HG03064 (cell line): ENCODE results near the gene LYSMD3.
A peak's percentile ranks its signal among the peaks of the same experiment; 100 is the strongest.

ENCODE experiments used
- ATAC-seq: cut with Tn5 transposase; IDR thresholded peaks from one replicate; pipeline ENCODE4 v1.9.1; 2021; ENCODE audit warnings: low read depth; ENCODE audit not compliant: unreplicated experiment

LYSMD3 gene

DNA sequence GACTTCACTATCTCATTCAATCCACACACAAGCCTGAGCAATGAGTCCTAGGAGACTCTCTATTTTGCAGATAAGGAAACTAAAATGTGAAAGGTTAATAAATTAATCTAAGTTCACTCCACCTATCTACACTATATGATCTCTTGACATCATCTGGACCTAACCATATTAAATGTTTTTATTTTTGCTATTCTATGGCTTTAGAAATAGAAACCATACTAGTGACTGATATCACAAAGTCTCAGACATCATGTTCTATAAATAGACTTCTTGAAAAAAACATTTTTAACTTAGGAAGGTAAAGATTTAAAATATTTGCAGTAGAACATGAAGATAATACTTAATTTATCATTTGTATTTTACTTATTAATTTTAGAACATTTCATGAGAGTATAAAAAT lies 19.8 kb upstream of the LYSMD3 start:
- no peak for ATAC-seq

DNA sequence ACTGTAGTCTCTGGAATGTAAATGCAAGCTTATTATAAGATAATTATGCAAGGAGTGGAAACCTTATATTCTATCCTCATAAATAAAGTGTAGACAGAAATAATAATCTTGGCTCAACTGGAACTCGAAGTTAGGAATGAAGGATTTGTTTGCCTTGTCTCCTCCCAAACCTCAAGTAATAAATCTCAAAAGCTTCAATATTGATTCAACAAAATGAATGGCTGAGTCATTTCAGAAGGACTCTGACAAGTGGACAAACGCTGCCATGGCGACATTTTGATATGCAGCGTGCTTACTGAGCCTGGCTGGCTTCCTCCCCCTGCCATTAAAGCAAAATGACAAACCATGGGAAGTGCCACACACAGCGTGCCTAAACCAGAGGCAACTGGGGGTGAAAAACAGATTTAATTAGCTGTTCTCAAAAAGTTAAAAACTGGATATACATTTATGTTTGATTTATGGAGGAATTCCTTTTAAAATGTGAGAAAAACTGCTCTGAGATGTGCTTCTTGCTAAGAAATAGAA lies 18.7 kb upstream of the LYSMD3 start:
- ATAC-seq, result no peak

GRCh38 chr5:90547072-90547536 lies 17.7 kb upstream of the LYSMD3 start:
- ATAC-seq, result no peak

DNA sequence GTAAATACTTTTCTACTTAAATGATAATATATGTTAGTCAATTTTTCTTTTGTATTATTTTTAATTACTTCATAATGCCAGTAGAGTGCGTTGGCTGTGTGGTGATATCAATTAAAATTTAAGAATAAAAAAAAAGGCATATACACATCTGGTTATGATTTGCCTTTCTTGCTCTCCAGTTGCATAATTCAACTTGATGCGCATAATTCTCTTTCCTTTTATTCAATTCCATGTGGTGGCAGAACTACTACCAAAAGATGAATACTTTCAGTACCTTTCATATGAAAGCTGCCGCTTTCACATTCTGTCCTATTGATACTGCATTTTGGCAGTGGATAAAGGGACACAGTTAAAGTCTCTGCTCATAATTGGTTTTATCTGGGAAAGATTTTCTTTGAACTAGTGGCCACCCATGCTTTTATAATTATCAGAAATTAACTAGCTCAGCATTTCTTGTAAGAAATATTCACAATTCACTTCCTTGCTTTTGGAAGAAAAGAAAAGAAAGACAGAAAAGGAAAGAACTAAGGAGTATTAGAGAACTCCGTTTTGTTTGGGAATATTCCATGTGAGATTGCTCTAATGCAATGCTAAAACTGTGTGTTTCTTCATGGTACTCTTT lies 16.9 kb upstream of the LYSMD3 start:
- no peak for ATAC-seq

GRCh38 chr5:90545511-90545910 lies 16.1 kb upstream of the LYSMD3 start:
- no peak for ATAC-seq

- ATAC-seq, result no peak
Measured at GRCh38 chr5:90542827-90543519, 13.6 kb upstream of the LYSMD3 start.

DNA sequence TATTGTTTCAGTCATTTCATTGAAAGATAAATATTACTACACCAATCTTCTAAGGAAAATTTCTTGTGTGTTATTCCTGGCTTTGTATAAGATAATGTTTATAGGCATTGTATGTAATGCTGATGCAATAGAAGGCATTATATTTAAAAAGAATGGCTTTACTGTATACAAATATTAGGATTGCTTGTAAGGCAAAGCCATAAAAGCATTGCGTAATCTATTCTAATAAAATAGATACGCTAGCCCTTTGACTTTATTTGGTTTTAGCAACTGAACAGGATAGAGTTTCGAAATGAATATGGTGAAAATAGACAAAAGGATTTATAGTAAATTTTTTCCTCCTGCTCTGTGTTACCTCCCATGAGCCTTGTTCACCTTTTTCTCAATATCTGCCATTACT lies 5.5 kb upstream of the LYSMD3 start:
- no peak for ATAC-seq

DNA sequence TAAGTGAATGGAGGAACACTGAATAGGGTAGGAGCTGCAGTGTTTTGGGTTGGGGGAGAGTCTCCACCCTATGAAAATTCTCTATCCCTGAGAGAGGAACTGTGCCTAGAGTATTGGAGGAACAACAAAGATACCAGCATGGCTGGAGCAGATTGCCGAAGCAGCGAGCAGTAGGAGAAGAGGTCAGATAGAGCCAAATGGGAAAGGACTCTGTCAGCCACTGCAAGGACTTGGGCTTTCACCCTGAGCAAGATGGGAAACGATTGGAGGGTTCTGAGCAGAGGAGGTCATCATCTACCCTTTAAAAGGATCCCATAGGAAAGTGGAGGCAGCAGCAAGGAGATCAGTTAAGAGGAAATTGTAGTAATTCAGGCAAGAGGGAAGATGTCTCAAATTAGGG lies 4.4 kb upstream of the LYSMD3 start:
- ATAC-seq, result no peak

GRCh38 chr5:90530736-90531487 lies 1.5 kb upstream of the LYSMD3 start:
- ATAC-seq, result no peak

DNA sequence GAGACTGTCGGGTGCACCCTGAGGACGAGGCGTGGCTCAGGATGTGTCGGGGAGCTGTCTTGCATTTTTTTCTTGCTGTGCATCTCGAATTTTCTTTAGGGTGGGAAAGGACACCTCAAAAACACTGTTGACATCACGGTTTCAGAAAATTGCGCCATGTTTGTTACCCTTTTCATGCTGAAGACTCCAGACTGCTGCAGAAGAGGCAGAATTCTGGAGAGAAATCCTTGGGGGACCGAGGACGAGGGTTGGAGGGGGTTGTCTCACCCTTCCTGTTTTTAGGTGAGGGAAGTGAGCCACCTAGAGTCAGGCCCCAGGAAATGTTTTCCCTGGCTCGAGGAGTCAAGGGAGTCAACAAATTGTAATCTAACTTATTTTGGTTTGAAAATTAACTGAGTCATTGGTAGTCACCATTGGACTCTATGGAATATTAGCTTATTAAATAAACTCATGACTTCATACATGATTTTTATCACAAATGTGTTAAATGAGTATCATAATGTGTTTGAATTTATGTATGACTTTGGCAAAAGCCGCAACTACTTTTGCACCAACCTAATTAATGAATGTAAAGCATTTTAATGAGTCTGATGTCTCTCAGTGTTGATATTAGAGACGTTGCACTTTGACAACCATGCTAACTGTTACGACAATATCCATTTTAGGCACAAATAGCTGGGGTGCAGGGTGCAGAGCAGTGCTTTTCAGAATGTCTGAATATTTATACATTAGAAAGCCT lies 724 bp upstream of the LYSMD3 start:
- ATAC-seq, result peak; percentile 55

DNA sequence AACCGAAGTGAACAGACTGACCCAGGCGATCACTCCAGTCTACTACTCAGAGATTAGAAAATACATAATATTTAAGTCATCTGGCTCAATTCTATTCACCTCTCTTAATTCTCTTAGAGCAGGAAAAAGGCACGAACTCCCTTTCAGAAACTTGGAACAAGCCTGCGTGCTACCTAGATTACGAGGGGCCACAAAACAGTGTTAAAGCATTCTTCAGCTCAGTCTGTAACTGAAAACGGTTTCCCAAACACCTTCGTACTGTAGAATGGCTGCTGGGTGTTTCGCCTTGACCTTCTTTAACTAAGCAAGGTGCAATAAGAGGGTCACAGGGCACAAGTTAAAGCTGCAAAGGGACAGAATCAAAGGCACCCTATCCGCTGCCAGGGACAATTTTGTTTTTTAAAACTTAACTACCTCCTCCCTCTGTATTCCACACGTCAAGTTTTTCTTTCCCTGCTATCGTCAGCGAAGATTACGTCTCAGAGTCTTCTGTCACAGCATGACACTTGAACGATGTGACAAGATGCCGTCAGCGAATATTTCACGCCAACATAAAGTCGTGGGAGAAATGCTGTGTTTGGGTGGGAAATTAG lies 687 bp downstream of the LYSMD3 start:
- no peak for ATAC-seq

DNA sequence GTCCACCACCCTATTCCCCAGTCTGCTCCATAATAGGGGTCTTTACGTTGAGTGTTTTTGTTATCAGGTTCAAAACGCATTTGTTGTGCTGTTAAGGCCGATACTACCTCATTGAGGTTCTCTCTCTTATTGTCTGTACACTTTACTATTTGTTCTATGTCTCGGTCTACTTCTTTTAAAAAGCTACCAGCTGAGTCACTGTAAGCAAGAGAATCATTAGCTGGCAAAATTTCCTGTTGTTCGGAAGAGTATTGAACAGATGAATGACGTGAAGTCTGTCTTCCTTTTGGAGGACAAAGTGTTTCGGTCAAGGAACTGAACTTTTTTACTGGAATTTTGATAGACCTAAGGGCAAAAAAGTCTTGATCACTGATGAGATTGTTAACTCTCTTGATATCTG lies 10.3 kb downstream of the LYSMD3 start:
- ATAC-seq, result no peak

DNA sequence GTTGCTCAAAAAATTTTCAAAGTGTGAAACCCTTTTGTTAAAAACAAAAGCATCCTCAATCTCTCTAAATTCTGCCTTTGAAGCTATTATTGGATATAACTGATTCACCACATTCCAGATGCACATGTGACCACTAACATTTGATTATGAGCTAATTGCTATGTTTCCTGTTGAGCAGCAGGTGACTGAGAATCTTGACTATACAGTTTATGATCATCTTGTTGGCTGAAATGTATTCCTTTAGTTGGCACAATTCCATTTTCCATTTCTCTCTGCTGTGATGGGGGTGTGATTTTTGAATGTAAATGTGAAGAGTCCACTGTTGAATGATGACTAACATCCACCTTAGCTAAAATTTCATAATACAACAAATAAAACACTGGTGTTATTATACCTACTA lies 10.7 kb downstream of the LYSMD3 start:
- no peak for ATAC-seq

GRCh38 chr5:90514520-90514919 lies 14.9 kb downstream of the LYSMD3 start:
- no peak for ATAC-seq

- no peak for ATAC-seq
Measured at GRCh38 chr5:90510438-90510837, 18.9 kb downstream of the LYSMD3 start.

DNA sequence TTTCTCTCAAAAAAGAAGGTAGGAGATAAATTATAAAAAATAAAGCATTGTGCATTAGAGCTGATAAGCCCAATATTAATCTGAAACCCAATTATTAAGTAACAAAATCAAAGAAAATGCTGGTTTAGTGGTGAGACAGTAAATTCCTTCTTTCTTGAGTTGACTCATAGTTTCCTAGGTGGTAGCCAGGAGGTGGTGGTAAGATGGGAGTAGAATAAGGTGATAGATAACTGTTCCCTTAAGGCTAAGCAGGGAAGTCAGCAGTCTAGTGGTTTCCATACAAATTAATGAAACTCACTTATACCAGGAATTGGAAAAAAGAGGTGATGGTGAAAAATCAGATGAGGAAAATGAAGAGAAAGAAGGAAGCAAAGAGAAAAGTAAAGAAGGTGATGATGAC lies 23.2 kb downstream of the LYSMD3 start:
- no peak for ATAC-seq

- no peak for ATAC-seq
Measured at GRCh38 chr5:90504743-90505142, 24.6 kb downstream of the LYSMD3 start.

DNA sequence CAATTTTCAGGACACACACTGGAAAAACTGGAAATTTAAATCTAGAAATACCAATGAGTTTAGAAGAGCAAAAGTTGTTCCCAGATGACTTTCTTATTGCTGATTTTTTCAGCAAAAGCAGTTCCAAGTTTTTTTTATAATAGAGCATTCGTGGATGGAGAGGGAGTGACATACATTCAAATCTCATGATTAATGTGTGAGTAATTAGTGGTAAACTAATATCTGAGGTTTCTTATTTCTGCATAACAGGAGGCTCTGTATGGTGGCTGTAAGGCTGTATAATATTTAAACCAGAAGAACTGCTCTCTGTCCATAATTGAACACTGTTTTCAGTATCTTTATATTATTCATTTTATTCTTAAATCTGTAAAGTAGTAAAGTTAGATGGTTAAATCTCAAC lies 25.8 kb downstream of the LYSMD3 start:
- ATAC-seq, result no peak

GRCh38 chr5:90495146-90495545 lies 34.2 kb downstream of the LYSMD3 start:
- no peak for ATAC-seq

DNA sequence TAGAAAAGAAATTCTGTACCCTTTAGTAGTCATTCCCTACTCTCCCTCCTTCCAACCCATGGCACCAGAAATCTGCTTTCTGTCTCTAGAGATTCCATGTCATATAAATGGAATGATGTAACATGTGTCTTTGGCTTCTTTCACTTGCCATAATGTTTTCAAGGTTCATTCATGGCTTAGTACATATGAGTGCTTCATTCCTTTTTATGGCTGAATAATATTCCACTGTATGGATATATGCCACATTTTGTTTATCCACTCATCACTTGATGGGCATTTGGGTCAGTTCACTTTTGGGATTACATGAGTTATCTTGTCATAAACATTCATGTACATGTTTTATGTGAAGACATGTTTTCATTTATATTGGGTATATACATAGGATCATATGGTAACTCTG lies 35.3 kb downstream of the LYSMD3 start:
- ATAC-seq, result no peak
